NCI-H345 (cell line): Measurements from ENCODE around the gene PYURF.

ENCODE experiments used
- DNase-seq: peaks from one replicate; lab custom pipeline; 2025; lab: John Stamatoyannopoulos, UW

PYURF gene

GRCh38 chr4:88511236-88511635 lies 12.3 kb downstream of the PYURF start:
- DNase-seq = no peak

DNA sequence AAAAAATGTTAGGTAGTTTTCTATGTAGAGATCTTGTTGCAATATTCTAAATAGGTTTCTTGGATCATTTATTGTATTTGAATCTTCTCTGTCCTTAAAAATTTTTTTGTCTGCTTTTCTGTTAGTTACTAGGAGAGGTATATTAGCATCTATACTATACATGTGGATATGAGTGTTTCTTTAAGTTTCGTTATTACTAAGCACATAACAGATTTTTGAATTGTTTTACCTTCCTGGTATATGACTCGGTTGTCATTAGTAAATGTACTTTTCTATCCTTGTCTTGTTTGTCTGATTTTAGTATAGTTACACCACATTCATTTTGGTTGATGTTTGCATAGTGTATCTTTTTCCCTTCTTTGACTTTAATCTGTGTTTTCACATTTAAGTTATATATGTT lies 20.2 kb downstream of the PYURF start:
- DNase-seq = no peak

- DNase-seq = no peak
Observed at GRCh38 chr4:88497859-88498409, 25.6 kb downstream of the PYURF start.

GRCh38 chr4:88489100-88489761 lies 34.3 kb downstream of the PYURF start:
- no peak for DNase-seq

- no peak for DNase-seq
Observed at GRCh38 chr4:88481537-88481936, 42.0 kb downstream of the PYURF start.

DNA sequence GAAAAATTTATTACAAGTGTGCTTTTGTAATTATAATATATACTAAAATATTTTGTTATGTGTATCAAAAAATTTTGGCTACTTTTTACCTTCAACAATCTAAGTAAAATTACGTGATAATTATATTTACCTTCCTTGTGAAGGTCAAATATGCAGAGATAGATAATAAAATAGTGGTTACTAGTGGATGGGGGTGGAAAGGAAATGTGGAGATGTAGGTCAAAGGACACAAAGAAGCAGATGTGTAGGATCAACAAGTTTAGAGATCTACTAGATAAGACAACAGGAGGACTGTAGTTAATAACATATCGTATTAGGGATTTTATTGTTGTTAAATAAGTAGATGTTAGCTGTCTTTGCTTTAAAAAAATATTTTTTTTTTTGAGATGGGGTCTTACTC lies 45.3 kb downstream of the PYURF start:
- DNase-seq = no peak

DNA sequence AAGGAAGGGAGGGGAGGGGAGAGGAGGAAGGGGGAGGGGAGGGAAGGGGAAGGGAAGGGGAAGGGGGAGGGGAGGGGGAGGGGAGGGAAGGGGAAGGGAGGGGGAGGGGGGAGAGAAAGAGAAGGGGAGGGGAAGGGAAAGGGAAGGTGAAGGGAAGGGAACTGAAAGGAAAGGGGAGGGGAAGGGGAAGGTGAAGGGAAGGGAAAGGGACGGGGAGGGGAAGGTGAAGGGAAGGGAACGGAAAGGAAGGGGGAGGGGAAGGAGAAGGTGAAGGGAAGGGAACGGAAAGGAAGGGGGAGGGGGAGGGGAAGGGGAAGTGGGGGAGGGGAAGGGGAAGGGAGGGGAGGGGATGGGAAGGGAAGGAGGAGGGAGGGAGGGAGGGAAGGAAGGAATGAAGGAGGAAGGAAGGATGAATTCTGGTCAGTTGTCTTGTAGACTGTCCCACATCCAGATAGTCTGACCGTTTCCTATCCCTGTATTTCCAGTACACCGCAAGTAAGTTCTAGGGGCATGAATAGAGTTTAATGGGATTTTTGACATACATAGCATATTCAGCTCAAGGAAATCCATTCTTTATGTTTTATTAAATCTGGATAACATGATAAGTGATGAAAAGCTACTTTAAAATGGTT lies 46.2 kb downstream of the PYURF start:
- no peak for DNase-seq
